Measurements from ENCODE around the gene GOLGA6L1.
"Not testable (repeated sequence)": the region's sequence is repeated elsewhere in the genome, so short reads cannot be mapped to it uniquely, and the experiment has no call there.

DNA sequence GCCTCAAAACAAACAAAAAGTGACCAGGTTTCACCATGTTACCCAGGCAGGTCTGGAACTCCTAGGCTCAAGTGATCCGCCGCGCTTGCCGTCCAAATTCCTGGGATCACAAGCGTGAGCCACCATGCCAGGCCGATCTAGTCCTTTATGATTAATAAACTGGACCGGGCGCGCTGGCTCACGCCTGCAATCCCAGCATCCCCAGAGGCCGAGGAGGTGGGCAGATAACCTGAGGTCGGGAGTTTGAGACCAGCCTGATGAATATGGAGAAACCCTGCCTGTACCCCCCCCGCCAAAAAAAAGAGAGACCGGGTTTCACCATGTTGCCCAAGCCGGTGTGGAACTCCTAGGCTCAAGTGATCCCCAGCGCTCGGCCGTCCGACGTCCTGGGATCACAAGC is 40.1 kb upstream of the GOLGA6L1 start:
- not testable (repeated sequence) for TF ChIP-seq POLR2AphosphoS5, POLR2A, SPI1, TAF1 (IDR thresholded peaks at IDR 0.05; ENCODE audit: low read depth, low read length)
